ENCODE data around the gene ABCC4.

ABCC4 gene

GRCh38 chr13:95106562-95106961 is 194.7 kb downstream of the ABCC4 start:
- DNase-seq = no peak

GRCh38 chr13:95100525-95101433 is 200.5 kb downstream of the ABCC4 start:
- no peak for DNase-seq

- no peak for DNase-seq
These were observed 201.7 kb downstream of the ABCC4 start for GRCh38 chr13:95099541-95099940.

- DNase-seq = no peak
These were observed 202.3 kb downstream of the ABCC4 start for GRCh38 chr13:95098916-95099315.

GRCh38 chr13:95091755-95092154 is 209.5 kb downstream of the ABCC4 start:
- no peak for DNase-seq

- DNase-seq = no peak
These were observed 213.4 kb downstream of the ABCC4 start for GRCh38 chr13:95087746-95088305.

GRCh38 chr13:95086761-95087160 is 214.5 kb downstream of the ABCC4 start:
- no peak for DNase-seq

GRCh38 chr13:95083758-95084157 is 217.5 kb downstream of the ABCC4 start:
- peak; percentile 9 for DNase-seq

- DNase-seq = no peak
These were observed 218.2 kb downstream of the ABCC4 start for GRCh38 chr13:95083066-95083465.

- DNase-seq = no peak
These were observed 225.7 kb downstream of the ABCC4 start for GRCh38 chr13:95075506-95075905.

- no peak for DNase-seq
These were observed 226.4 kb downstream of the ABCC4 start for GRCh38 chr13:95074820-95075219.

- DNase-seq = no peak
These were observed 227.4 kb downstream of the ABCC4 start for GRCh38 chr13:95073747-95074311.

- DNase-seq = no peak
These were observed 233.9 kb downstream of the ABCC4 start for GRCh38 chr13:95067303-95067702.

- no peak for DNase-seq
These were observed 241.2 kb downstream of the ABCC4 start for GRCh38 chr13:95060014-95060519.

- no peak for DNase-seq
These were observed 241.9 kb downstream of the ABCC4 start for GRCh38 chr13:95059306-95059705.

GRCh38 chr13:95058680-95059079 is 242.6 kb downstream of the ABCC4 start:
- no peak for DNase-seq

GRCh38 chr13:95056266-95056665 is 245.0 kb downstream of the ABCC4 start:
- no peak for DNase-seq

GRCh38 chr13:95050800-95051615 is 250.2 kb downstream of the ABCC4 start:
- DNase-seq = no peak

- DNase-seq = no peak
These were observed 251.5 kb downstream of the ABCC4 start for GRCh38 chr13:95049772-95050171.

- DNase-seq = no peak
These were observed 256.6 kb downstream of the ABCC4 start for GRCh38 chr13:95044452-95045205.

GRCh38 chr13:95039415-95039814 is 261.8 kb downstream of the ABCC4 start:
- no peak for DNase-seq

- no peak for DNase-seq
These were observed 262.3 kb downstream of the ABCC4 start for GRCh38 chr13:95038949-95039348.
